ENCODE results near the gene OR52I2.

- TF ChIP-seq REST (IDR thresholded peaks at IDR 0.05; ENCODE audit: low read depth) (no peak), RAD21 (IDR thresholded peaks at IDR 0.05; ENCODE audit: low read depth) (no peak), FOXM1 (IDR thresholded peaks at IDR 0.05; ENCODE audit: borderline replicate concordance, low read depth) (no peak), MAX (IDR thresholded peaks at IDR 0.05) (no peak)
- TF ChIP-seq, protein P1, sequence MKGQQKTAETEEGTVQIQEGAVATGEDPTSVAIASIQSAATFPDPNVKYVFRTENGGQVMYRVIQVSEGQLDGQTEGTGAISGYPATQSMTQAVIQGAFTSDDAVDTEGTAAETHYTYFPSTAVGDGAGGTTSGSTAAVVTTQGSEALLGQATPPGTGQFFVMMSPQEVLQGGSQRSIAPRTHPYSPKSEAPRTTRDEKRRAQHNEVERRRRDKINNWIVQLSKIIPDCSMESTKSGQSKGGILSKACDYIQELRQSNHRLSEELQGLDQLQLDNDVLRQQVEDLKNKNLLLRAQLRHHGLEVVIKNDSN (IDR thresholded peaks at IDR 0.05), result no peak
Measured at GRCh38 chr11:4569075-4569474, 12.5 kb upstream of the OR52I2 start.
